Urothelium cell line (cell line): ENCODE data around the gene TRIML1.
A peak's percentile ranks its signal among the peaks of the same experiment; 100 is the strongest.

ENCODE experiments used
- DNase-seq: peaks from one replicate; pipeline ENCODE4 v3.0.0; 2011; ENCODE audit warnings: low spot score, mixed read lengths
- FAIRE-seq: peaks from 2 replicates; lab custom pipeline; 2011; peaks lifted over from hg19 to GRCh38; lab: Jason Lieb, UNC

TRIML1 gene

DNA sequence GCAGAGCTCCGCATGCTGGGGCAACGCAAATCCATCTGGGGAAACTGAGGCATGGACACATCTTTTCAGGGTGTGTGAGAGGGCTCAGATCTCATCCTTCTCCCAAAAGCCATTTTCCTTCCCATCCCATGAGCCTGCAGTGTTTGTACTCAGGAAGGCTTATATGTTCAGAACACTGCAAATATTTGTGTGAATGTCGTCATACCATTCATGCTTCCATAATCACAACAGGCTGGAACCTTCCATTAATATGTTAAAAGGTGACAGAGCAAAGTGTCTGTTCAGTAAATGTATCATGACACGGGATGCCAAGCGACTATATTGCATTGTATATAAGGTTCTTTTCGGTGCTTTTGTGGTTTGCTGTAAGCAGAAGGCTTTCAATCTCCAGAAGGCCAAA is 8.5 kb downstream of the TRIML1 start:
- no peak for FAIRE-seq

DNA sequence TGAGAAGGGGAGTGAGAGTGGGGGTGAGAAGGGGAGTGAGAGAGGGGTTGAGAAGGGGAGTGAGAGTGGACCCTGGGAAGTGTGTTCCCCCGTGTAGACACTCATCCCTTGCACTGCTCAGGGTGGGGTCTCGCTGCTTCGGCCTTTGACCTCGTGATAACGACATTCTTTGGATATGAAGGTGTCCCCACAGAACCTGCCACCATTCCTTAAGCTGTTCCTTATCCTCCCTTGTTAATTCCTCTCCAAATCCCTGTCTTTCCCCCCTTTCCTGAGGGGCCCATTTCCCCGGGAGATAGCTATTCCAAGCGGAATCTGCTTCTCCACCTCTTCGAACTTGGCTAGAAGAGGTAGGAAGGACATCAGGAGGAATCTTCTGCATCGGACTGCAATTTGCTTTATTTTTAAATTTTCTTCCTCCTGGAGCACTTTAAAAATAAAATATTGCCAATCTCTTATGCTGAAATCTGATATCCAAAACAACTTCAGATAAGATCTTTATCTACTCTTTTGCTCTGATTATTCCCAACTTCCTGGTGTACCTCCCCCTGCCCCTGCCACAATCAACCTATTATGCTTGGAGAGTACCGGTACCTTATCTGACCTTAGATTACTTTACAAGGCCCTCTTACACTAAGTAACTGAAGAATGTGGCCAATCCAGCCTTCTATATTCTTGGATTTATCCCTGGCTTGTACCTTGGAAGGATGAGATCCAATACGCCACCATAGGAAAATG is 15.6 kb downstream of the TRIML1 start:
- DNase-seq (no peak), FAIRE-seq (no peak)

More for the DNA sequence above, 8.5 kb downstream of the TRIML1 start:
- no peak for DNase-seq

DNA sequence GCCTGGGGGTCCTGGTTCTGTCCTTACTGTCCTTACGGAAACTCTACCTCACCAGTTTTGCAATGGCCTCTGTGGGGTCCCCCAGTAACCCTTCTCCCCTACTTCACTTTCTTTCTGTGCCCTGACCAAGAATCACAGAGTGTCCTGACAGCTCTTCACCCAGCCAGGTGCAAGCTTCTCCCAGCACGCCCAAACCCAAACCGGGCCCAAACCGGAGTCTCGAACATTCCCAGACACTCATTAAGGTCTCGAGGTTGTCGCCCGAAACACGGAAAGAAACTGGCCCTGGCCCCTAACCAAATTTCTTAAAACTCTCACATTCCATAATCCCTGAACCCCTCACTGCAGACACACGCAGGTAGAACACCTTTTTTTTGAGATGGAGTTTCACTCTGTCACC is 19.1 kb downstream of the TRIML1 start:
- FAIRE-seq (no peak), DNase-seq (no peak)

DNA sequence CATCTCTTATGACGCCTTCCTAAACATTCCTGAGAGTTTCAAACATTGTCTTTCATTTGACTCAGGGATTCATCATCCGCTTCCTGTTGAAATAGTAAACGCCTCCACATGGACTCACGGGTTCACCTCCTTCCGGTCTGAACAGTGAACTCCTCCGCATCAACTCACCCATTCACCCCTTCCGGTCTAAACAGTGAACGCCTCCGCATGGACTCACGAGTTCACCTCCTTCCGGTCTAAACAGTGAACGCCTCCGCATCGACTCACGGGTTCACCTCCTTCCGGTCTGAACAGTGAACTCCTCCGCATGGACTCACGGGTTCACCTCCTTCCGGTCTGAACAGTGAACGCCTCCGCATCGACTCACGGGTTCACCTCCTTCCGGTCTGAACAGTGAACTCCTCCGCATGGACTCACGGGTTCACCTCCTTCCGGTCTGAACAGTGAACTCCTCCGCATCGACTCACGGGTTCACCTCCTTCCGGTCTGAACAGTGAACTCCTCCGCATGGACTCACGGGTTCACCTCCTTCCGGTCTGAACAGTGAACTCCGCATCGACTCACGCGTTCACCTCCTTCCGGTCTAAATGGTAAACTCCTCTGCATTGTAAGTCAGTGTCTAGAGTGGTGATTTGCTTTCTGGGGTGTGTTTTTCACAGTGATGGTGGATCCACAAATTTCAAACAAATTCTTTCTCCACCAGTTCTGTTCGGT is 20.4 kb downstream of the TRIML1 start:
- DNase-seq (peak; percentile 75), FAIRE-seq (peak; percentile 30)

DNA sequence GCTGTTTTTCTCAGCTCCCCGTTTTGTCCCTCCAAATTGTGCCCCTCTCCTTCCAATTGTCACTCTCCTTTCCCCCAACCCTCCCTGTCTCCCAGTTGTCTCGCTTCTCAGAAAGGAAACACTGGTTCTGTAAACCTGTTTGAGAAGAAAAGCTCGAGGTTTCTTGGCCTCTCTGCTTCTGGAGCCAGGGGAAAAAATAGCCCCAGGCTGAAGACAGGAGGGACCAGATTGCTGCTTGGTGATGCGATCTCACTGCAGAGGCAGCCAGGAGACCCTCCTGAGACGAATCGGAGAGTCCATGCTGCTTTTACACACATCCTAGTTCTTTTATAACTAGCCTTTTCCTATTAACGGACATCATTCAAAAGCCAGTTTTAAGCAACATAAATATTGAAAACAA is 21.2 kb downstream of the TRIML1 start:
- DNase-seq (peak; percentile 15), FAIRE-seq (no peak)

DNA sequence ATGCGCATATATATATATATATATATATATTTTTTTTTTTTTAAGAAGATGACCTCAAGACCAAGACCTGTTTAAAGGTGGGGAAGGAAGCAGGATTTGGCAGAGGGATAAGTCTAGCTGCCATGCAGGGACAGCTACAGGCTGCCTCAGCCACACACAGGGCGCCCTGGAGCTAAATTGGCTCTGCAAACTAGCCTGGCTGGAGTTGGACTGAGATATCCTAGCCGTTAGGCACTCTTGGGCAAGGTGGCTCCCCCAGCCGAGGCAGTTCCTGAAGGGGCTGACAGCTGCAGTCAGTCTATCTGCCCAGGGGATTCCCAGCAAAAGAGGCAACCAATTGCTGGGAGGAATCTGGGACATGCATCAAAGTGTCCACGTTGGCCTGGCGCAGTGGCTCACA is 21.9 kb downstream of the TRIML1 start:
- FAIRE-seq (no peak), DNase-seq (no peak)

DNA sequence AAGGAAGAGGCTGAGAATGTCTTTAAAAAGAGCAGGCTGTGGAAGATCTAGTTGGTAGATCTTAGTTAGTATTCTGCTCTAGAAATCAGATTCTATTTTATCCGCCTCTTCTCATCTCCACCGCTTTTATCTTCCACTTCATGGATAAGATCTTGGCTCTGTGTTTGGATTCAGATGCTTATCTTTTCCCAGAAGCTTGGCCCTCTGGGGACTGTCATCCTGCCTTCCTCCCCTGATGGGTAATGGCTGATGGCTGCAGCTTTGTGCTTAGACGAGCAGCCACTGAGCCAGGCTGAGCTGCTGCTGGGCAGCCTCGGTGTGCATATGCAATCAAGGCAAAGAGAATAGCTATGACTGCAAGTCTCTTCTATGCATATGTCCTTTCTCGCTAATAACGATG is 23.5 kb downstream of the TRIML1 start:
- no peak for DNase-seq
- no peak for FAIRE-seq

DNA sequence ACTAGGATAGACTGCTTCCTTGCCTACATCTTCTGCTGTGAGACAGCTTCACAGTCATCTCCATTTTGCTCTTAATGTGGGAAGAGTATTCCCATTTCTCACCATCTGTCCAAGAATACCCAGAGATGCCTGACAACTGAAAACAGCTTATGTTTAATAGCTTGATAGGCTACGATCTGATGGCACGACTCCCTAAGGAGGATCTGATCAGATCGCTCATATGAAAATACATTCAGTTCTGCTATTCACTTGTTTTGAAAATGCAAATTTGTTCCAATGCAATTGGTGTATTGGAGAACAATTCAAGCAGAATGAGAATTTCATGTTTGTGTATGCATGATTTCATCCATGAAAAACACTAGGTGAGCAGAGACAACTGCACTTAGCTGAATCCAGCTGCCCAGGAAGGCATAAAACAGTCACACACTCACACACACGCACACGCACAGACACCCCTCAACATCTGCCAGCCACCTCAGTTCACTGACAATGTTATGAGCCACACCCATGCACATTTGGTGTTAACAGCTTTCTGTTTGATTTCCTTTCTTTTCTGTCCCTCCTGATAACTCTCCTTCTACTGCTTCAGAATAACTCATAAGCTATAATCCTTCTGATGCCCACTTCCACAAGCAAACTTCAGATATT is 29.6 kb downstream of the TRIML1 start:
- FAIRE-seq (no peak), DNase-seq (no peak)

DNA sequence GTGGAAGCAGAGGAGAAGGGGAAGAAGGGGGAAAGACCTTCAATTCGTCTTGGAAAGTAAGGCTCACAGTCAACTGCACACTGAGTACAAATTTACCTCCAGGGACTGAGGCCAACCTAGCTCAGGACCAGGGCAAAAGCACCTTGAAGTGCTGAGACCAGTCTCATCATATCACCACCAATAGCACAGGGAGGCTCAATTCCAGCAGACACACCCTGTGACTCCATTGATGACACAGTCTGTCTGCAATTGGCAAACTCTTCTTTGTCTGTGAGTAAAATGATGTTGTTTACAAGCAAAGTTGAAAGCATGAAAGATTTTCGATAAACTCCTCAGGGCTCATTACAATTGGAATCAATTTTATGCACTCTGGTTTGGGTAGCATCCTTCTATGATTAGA is 32.3 kb downstream of the TRIML1 start:
- FAIRE-seq = no peak
- no peak for DNase-seq

DNA sequence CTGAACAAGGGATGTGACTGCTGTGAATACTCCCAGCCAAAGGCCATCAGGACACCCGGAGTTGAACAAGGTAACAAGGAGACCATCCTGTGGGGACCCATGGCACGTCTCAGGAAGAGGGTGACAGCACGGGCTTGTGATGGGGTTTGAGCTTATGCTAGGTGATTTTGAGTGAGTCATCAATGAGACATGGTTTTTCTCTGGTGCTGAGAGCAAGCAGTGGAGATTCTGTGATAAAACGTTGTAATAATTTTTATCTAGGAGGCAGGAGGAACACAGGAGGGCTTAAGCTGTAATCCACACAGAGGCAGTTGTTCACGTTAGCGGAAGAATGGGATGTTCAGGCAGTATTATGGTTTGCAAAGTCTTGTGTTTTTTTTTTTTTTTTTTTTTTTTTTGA is 36.0 kb downstream of the TRIML1 start:
- no peak for FAIRE-seq
- DNase-seq = no peak

DNA sequence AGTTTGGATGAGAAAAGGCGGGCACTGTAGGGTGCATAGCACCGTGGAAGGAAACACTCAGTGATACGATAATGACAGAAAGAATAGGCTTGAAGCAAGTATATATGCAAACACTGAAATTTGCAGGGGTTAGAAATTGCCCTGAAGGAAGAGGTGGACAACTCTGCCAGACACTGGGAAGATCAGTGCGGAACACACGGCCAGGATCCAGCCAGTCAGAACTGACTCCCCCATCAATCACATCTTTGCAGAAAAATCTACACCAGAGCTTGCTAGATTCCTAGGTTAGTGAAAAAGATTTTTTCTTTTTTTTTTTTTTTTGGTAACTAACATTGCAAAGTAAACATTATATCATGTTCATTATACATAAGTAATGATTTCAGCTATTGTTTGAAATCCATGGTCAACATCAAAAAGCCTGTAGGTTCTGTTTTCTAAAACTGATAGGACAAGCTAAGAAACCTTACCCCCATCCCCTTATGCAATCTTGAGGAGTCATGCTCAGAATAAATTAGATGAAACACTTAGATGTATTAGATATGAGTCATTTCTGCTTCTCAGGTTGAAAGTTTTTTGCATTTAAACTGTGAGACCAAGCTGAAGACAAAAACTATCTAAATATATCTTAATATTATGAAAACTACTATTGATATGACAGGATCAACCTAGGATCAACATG is 38.9 kb downstream of the TRIML1 start:
- DNase-seq (no peak), FAIRE-seq (no peak)

DNA sequence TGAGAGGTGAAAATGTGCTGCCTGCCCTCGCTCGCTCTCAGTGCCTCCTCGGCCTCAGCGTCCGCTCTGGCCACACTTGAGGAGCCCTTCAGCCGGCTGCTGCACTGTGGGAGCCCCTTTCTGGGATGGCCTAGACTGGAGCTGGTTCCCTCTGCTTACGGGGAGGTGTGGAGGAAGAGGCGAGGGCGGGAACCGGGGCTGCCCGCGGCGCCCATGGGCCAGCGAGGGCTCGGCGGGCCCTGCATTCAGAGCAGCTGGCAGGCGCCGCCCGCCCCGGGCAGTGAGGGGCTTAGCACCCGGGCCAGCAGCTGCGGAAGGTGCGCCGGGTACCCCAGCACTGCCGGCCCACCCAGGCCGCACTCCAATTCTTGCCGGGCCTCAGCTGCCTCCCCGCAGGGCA is 39.6 kb downstream of the TRIML1 start:
- no peak for FAIRE-seq
- no peak for DNase-seq

DNA sequence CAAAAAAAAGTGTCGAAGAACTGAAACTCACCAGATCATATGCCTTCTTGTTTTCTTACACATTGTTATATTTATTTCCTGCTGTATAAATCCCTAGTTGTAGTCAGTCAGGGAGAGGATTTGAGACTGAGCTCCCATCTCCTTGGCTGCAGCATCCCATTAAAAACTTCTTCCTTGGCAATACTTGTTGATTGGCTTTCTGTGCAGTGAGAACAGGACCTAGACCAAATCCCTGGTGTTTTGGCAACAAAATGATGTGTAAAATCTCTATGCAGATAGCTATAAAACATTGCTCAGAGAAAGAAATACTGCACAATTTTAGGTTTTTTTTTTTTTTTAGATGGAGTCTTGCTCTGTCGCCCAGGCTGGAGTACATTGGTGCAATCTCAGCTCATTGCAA is 47.9 kb downstream of the TRIML1 start:
- no peak for FAIRE-seq
- no peak for DNase-seq

DNA sequence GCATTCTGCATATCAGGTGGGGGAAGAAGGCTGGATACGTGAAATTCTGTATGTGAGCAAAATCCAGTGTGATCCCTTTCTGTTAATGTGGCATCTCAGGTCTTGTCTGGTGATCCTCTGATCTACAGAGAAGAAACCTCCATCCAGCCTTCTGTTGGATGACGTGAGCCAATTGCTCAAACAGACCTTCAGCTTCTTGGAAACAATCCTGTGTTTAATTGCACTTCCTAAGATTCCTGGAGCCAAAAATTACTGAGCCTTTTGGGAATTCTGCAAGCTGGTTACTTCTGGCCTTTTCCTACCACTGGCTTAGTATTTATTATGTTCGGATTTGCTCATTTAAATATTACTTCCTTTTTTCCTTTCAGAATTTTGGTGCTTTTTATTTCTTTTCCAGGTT is 51.2 kb downstream of the TRIML1 start:
- DNase-seq = no peak
- FAIRE-seq = no peak

DNA sequence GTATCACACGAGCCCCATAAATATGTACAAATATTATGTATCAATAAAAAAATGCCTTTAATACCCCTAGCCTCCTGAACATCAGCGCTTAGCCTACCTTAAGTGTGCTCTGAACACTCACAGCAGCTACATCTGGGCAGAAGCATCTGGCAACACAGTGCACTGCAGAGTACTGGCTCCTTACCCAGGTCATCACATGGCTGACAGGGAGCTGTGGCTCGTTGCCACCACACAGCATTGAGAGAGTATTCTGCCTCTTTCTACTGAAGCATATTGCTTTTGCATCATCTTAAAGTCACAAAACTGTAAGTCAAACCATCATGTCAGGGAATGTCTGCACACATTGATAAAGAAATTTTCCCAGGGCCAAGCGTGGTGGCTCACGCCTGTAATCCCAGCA is 55.2 kb downstream of the TRIML1 start:
- no peak for DNase-seq
- no peak for FAIRE-seq

DNA sequence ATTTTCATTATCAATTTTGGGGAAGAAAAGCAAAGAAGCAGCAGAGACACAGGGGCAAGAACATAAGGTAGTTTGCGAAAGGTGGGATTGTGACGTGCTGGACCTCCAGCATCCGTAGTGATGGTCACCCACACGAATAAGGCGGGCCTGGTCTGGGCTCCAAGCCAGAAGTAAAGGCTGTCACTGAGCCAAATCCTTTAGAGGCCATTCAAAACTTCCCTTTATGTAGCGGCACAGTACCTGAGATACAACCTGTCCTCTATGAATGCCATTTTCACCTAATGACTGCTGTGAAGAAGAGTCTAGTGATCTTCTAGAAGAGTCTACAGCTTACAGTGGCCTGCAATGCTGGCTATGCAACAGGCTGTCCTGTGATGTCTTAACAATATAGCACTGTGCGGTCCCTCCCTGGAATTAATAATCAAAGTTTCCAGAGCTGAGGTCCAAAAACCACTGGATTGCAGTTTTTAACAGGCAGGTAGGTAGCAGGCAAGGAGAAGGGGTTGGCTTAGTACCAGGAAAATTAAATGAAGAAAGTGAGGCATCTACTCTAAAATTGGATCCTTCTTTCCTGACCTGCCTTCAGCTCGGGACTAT is 56.2 kb downstream of the TRIML1 start:
- FAIRE-seq (no peak), DNase-seq (no peak)

DNA sequence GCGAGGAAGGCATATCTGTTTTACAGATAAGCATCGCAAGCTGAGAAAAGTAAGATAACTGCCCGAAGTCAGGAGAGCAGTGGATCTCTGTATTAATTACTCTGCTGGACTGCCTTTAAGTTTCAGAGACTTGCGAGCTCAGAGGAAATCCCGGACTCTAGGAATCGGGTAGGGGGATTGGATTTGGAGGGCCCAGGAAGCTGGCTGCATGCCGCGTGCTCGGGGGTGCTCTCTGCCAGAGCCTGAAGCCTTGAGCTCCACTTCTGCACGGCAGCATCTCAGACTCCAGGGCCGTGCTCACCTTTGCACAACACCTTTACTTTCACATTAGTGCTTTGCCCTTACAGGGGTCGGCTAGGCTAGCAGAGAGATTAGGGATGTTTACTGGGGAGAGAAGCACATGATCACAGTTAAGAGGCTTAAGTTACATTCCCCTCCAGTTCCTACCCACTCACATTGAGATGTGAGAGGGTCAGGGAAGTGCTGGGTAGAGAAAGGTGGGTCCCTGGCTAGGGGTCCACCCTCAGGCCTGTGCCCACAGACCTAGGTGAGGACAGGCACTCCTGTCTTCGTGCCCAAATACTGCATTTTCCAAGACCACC is 57.0 kb downstream of the TRIML1 start:
- FAIRE-seq (no peak), DNase-seq (no peak)
